ENCODE data around the gene APC2. TPM values are rescaled to one million over a fixed set of nuclear protein-coding genes. Genes with fewer than 3 reads are reported as not detected.

The APC2 gene
- total RNA-seq (under 1 TPM; 0.08 to 0.29 TPM), polyA plus RNA-seq (not detected), total RNA-seq (0 to 0.67 (median 0.25) reads per million in 6 experiments)

GRCh38 chr19:1449467-1450442 lies at the start of gene APC2:
TSS of gene APC2 (plus strand) at chr19:1450121. CDS start at chr19:1453002, 2,881 bp downstream.
- ATAC-seq (peak; percentile 28 to 45), DNase-seq (peak in 4 of 10 donors; percentile 19 to 42 (median 36))
- Mint-ChIP-seq H3K36me3 (peaks cover 0 to 9% (median 0%) of the 10 kb centered on the region in 3 donors), H3K4me3 (peak within 1 kb of the TSS in 8 of 10 donors; percentile 14 to 69 (median 40)), H3K4me1 (peaks cover 9 to 28% (median 24%) of the 10 kb centered on the region in 4 donors), H3K27ac (peak within 1 kb of the TSS in 2 of 10 donors; percentile 3 to 55), H3K27me3 (peaks cover 23 to 66% (median 43%) of the 10 kb centered on the region in 5 donors), H3K9me3 (no peaks in the 10 kb centered on the region)
- POLR2A ChIA-PET: interaction anchor here (1.2 kb wide), 2 partner anchors 9 to 23 kb away, joined by 4 to 7 read pairs; no protein-coding TSS in a partner anchor

DNA sequence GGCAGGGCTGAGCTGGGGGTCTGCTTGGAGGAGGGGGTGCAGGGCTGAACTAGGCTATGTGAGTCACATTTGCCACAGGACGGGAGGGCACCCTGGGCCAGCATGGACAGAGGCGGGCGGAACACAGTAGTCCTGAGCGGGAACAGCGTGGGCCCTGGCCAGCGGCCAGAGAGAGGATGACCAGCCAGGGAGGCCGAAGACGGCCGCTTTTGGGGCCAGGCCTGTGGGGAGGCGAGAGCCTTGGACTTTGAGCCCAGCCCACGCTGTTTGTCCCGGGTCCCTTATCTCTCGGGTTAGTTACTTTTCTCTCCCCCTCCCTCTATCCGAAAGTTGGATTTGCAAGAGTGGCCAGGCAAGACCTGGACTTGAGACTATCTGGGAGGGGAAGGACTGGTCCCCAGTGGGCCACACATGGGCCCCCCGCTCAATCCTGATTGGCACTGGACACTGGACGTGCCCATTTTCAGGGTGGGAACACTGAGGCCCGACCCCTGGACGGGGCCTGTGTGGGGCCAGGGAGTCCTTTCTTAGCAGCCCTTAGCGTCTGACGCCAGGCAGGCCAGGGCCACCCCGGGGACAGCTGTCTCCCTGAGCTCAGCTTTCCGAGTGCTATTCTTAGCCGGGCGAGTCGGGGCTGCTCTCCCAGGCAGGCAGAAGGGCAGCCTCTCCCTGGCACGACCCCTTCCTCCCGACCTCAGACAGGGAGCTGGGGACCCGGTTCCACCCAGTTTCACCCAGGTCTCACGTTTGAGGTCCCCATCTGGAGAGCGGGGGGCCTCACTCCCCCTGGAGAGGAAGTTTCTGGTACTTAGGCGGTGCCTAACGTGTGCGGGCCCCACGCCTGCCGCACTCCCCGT lies 49.4 kb upstream of the APC2 start:
- H3K27me3 Mint-ChIP-seq: peaks cover 0 to 8% (median 0%) of the 10 kb centered on the region in 5 donors
- H3K9me3 Mint-ChIP-seq: no peaks in the 10 kb centered on the region
- POLR2A ChIA-PET: no interaction called here
- H3K36me3 Mint-ChIP-seq: no peaks in the 10 kb centered on the region
- no peak for DNase-seq
- H3K27ac Mint-ChIP-seq: peak overlapping the region in 2 of 10 donors; percentile 11 to 12
- peak; percentile 43 to 56 for ATAC-seq
- H3K4me1 Mint-ChIP-seq: peaks cover 3 to 26% (median 18%) of the 10 kb centered on the region in 4 donors
- H3K4me3 Mint-ChIP-seq: peak overlapping the region; percentile 58 to 86 (median 72)

GRCh38 chr19:1401138-1401888 lies 48.6 kb upstream of the APC2 start, which contains the start of gene GAMT:
TSS of gene GAMT (minus strand) at chr19:1401542. CDS start at chr19:1401476, 66 bp downstream.
- peak in 9 of 10 donors; percentile 25 to 67 (median 55) for DNase-seq
- Mint-ChIP-seq H3K27ac (peak within 1 kb of the TSS in 4 of 10 donors; percentile 11 to 83 (median 38)), H3K4me3 (peak within 1 kb of the TSS; percentile 69 to 86 (median 74)), H3K36me3 (no peaks in the 10 kb centered on the region), H3K27me3 (peaks cover 0 to 8% (median 0%) of the 10 kb centered on the region in 5 donors), H3K9me3 (no peaks in the 10 kb centered on the region), H3K4me1 (peaks cover 3 to 22% (median 17%) of the 10 kb centered on the region in 4 donors)
- POLR2A ChIA-PET: interaction anchor here (1.0 kb wide), 1 partner anchor 15 kb away, joined by 3 read pairs; no protein-coding TSS in a partner anchor
- ATAC-seq: peak; percentile 82 to 90

GRCh38 chr19:1401889-1402217 lies 48.1 kb upstream of the APC2 start:
- DNase-seq: no peak
- Mint-ChIP-seq H3K27ac (peak overlapping the region in 1 of 10 donors; percentile 65), H3K27me3 (peaks cover 0 to 8% (median 0%) of the 10 kb centered on the region in 5 donors), H3K9me3 (no peaks in the 10 kb centered on the region), H3K4me1 (peaks cover 7 to 28% (median 17%) of the 10 kb centered on the region in 4 donors), H3K36me3 (no peaks in the 10 kb centered on the region), H3K4me3 (peak overlapping the region; percentile 33 to 78 (median 72))
- ATAC-seq: no peak
- POLR2A ChIA-PET: interaction anchor here (1.0 to 1.9 kb wide), 3 partner anchors 13 to 19 kb away, joined by 3 to 6 read pairs (median 4); no protein-coding TSS in a partner anchor

- no peak for ATAC-seq
- H3K27me3 Mint-ChIP-seq: peaks cover 0 to 8% (median 0%) of the 10 kb centered on the region in 5 donors
- peak overlapping the region; percentile 60 to 84 (median 70) for H3K4me3 Mint-ChIP-seq
- no peaks in the 10 kb centered on the region for H3K9me3 Mint-ChIP-seq
- no peaks in the 10 kb centered on the region for H3K36me3 Mint-ChIP-seq
- H3K27ac Mint-ChIP-seq: peak overlapping the region in 5 of 10 donors; percentile 18 to 83 (median 69)
- no peak for DNase-seq
- peaks cover 7 to 28% (median 19%) of the 10 kb centered on the region in 4 donors for H3K4me1 Mint-ChIP-seq
- POLR2A ChIA-PET: interaction anchor here (1.0 to 1.9 kb wide), 4 partner anchors 12 to 134 kb away, joined by 3 to 6 read pairs (median 4); partner anchors contain the start of gene CIRBP
Observed at GRCh38 chr19:1402411-1403070, 47.4 kb upstream of the APC2 start.

DNA sequence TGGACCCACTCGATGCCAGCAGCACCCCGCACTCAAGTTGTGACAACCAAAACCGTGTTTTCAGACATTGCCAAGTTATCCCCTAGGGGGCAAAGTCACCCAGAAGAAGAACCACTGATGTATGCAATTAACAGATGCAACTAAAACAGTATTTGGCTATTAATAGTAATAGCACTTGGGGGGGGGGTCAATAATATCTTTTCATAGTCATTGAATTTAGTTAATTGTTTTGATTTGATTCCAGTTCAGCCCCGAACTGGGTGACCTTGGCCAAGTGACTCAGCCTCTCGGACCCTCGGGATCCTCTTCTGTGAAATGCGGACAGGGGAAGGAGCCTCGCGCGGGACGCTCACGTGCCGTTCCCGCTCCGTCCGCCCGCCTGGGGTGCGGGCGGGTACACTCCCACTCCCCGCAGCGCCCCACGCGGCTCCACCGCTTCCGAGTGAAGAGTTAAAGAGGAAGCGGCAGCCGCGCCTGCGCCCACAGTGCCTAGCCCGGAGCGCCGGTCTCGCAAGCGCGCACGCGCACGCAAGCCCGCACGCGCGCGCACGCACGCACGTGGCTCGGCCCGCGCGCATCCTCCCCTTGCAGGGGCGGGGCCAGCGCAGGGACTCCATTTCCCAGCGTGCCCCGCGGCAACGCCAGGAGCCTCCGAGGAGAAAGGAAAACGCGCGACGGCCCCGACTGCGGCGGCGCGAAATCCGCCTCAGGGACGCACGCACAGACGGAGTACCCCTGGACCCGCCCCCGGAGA lies 43.0 kb upstream of the APC2 start:
- POLR2A ChIA-PET: interaction anchor here (2.0 kb wide), 1 partner anchor 138 kb away, joined by 9 read pairs; the partner anchor contains the start of gene CIRBP

DNA sequence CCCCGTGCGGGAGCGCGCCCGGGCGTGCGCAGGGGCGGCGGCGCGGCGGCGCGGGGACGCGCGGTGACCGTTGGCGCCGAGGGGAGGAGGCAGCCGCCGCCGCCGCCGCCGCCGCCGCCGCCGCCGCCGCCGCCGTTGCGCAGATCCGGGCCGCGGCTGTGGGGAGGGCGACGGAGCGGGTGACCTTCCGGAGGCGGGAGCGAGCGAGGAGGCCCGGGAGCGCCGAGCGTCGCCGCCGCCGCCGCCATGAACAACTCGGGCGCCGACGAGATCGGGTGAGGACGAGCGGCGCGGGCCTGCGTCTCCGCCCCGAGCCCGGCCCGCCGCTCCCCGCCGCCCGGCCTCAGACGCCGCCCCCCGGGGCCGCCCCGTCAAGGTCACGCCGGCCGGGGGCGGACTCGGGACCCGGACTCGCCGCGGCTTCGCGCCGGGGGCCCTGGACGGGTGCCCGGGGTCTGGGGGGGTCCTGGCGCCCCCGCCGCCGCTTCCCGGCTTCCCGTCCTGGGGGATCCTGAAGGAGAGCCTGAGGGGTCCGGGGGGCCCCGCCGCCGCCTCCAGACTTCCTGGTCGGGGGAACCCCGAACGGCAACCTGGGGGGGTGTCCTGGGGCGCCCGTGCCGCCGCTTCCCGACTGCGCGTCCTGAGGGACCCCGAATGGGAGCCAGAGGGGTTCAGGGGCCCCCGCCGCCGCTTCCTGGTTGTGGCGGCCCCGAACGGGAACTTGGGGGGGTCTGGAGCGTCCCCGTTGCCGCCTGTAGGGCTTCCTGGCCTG lies 42.2 kb upstream of the APC2 start, which contains the start of gene DAZAP1:
Gene DAZAP1, plus strand, starts transcription at position 59 of the 772 bp plus-strand sequence. Its CDS starts 188 bp downstream, at position 247.
- ATAC-seq (peak; percentile 3 to 36), DNase-seq (peak; percentile 31 to 72 (median 49))
- POLR2A ChIA-PET: interaction anchor here (1.3 to 2.5 kb wide), 3 partner anchors 25 to 138 kb away, joined by 3 to 16 read pairs (median 6); partner anchors contain the start of gene CIRBP
- H3K27me3 Mint-ChIP-seq: peaks cover 0 to 6% (median 0%) of the 10 kb centered on the region in 5 donors
- no peaks in the 10 kb centered on the region for H3K9me3 Mint-ChIP-seq
- H3K4me3 Mint-ChIP-seq: peak within 1 kb of the TSS; percentile 76 to 97 (median 91)
- H3K27ac Mint-ChIP-seq: peak within 1 kb of the TSS in 9 of 10 donors; percentile 79 to 97 (median 90)
- peaks cover 32 to 55% (median 48%) of the 10 kb centered on the region in 4 donors for H3K4me1 Mint-ChIP-seq
- peaks cover 0 to 24% (median 0%) of the 10 kb centered on the region in 3 donors for H3K36me3 Mint-ChIP-seq

More for the DNA sequence above, 43.0 kb upstream of the APC2 start:
- peaks cover 0 to 8% (median 0%) of the 10 kb centered on the region in 5 donors for H3K27me3 Mint-ChIP-seq
- ATAC-seq: peak; percentile 69 to 77
- peak overlapping the region in 9 of 10 donors; percentile 66 to 91 (median 82) for H3K27ac Mint-ChIP-seq
- peaks cover 0 to 18% (median 0%) of the 10 kb centered on the region in 3 donors for H3K36me3 Mint-ChIP-seq
- H3K4me3 Mint-ChIP-seq: peak overlapping the region; percentile 70 to 89 (median 79)
- peak; percentile 97 to 100 (median 99) for DNase-seq
- H3K4me1 Mint-ChIP-seq: peaks cover 29 to 52% (median 47%) of the 10 kb centered on the region in 4 donors
- no peaks in the 10 kb centered on the region for H3K9me3 Mint-ChIP-seq

DNA sequence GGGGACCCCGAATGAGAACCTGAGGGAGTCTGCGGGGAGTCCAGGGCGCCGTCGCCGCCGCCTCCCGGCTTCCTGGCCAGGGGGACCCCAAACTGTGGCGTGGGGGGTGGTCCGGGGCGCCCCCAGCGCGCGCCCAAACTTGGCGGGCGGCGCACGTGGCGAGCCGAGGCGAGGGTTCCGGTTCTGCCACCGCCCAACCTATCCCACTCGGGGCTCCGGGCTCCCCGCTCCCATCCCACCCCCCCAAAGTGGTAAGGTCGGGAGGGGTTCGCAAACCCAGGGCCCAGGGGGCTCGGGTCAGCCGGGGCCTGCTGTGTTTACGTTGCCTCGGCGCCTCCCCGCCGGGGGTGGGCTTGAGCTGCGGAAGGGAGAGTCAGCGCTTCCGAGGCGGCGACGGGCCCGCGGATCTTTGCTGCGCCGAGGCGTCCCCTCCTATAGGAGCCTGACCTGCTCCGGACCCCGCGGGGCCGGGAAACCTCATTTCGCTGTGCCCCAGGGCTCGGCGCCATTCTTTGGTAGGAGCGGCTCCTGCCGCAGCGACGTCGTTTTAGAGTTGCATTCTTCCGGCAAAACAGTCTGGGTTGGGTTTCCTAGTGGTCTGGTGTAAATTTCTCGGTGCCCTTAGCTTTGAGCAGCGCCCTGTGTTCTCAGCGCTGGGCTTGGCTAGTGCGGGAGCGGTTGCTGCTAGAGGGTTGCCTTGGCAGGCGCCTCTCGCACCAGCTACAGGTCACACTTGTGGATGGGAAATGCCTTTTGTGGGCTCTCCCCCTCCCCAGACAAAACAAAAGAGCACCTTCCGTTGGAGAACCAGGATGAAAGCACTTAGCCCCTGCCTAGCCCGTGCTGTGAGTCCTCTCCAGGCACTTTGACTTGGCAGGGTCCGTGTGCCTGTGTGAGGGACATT lies 41.4 kb upstream of the APC2 start:
- H3K27ac Mint-ChIP-seq: peak overlapping the region; percentile 91 to 98 (median 95)
- POLR2A ChIA-PET: interaction anchor here (0.5 to 2.5 kb wide), 11 partner anchors 10 to 1209 kb away, joined by 3 to 16 read pairs (median 3); partner anchors contain the start of genes CIRBP and FAM174C
- peaks cover 0 to 1% (median 0%) of the 10 kb centered on the region in 5 donors for H3K27me3 Mint-ChIP-seq
- H3K4me1 Mint-ChIP-seq: peaks cover 30 to 59% (median 52%) of the 10 kb centered on the region in 4 donors
- peaks cover 0 to 32% (median 0%) of the 10 kb centered on the region in 3 donors for H3K36me3 Mint-ChIP-seq
- DNase-seq (peak; percentile 39 to 77 (median 59)), ATAC-seq (peak; percentile 29 to 43)
- peak overlapping the region; percentile 89 to 97 (median 93) for H3K4me3 Mint-ChIP-seq
- H3K9me3 Mint-ChIP-seq: no peaks in the 10 kb centered on the region

Measured in naive thymus-derived CD8-positive, alpha-beta T cell (primary cell).